ENCODE results near the gene TEX22.

- TF ChIP-seq CTBP1 (IDR thresholded peaks at IDR 0.05; ENCODE audit: borderline replicate concordance): no peak
- TF ChIP-seq ELF4 (IDR thresholded peaks at IDR 0.05): no peak
- TF ChIP-seq L3MBTL2 (conservative IDR thresholded peaks at IDR 0.05): no peak
- TF ChIP-seq FOXK2 (IDR thresholded peaks at IDR 0.05): no peak
- TF ChIP-seq FOXM1 (IDR thresholded peaks at IDR 0.05; ENCODE audit: borderline replicate concordance): no peak
- no peak for TF ChIP-seq SUZ12 (IDR thresholded peaks at IDR 0.05)
- TF ChIP-seq HDGF (IDR thresholded peaks at IDR 0.05; ENCODE audit: borderline replicate concordance): no peak
- TF ChIP-seq SP1 (IDR thresholded peaks at IDR 0.05): no peak
- no peak for TF ChIP-seq BHLHE40 (IDR thresholded peaks at IDR 0.05; ENCODE audit: borderline replicate concordance)
- no peak for TF ChIP-seq ZNF384 (IDR thresholded peaks at IDR 0.05)
These were observed 38.8 kb downstream of the TEX22 start for GRCh38 chr14:105436891-105437722.
